GM18502 (cell line): Measurements from ENCODE around the gene ZNF438.
"Not testable (repeated sequence)": the region's sequence is repeated elsewhere in the genome, so short reads cannot be mapped to it uniquely, and the experiment has no call there.

Experiments used
- ATAC-seq: cut with Tn5 transposase; IDR thresholded peaks from one replicate; pipeline ENCODE4 v1.9.1; 2021; ENCODE audit warnings: mild to moderate bottlenecking; ENCODE audit not compliant: unreplicated experiment, poor library complexity

ZNF438 gene

DNA sequence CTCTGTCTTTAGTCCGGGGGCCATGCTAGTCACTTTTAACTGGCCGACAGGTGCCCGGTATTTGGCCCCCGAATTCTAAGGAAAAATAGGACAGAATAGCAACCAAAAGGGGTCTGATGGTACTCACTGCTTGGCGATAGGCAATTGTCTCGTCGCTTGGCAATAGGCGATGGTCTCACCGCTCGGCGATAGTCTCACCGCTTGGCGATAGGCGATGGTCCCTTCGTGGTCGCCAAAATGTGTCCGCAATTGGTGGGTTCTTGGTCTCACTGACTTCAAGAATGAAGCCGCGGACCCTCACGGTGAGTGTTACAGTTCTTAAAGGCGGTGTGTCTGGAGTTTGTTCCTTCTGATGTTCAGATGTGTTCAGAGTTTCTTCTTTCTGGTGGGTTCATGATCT lies 130.2 kb downstream of the ZNF438 start:
- ATAC-seq, result not testable (repeated sequence)

DNA sequence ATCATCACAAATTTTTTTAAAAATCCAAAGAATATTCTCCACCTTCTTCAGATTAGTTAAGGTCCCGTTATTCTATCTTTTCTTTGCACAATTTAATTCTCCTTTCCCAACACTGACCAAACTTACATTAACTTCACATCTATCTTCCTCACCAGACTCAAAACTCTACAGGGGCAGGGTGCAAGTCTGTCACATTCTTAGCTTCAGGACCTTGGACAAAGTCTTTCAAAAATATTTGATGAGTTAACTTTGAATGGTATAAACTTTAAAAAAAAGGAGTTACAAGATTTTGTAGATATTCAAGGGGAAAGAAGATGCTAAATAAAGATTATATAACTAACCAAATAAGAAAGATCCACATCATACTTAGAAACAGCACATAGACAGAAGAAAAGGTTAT lies 132.7 kb downstream of the ZNF438 start:
- no peak for ATAC-seq

DNA sequence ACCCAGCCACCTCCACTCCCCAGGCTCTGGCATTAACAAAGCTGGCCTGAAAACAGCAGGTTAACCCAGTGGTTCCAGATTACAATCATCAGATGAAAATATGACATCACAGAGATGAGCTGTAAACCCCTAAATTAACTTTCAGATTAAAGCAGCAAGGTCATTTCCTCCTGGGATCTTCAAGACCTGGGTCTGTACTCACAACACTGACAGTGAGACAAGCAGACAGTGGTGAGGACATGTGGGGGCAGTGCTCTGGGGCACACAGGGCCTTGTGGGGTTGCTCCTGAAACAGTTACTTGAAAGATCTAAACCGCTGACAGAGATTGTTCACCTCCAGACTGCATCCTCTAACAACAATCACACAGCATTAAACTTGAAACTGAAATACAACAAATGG lies 134.1 kb downstream of the ZNF438 start:
- no peak for ATAC-seq

DNA sequence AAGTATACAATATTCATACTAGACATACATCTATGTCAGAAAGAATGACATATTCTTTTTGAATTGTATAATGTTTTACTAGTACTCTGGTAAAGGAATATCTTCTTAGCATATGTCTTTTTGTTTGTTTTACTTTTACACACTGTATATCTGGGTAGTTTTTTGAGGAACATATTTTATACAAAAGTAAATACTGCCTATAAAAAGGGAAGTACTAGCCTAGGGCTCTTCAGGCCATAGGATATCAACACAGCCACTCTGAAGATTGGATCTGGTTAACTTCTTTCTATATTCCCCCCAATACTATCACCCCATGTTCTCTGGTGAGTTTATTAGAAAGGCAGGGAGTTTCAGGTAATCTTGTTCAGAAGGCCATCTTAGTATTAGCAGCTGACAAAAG lies 134.6 kb downstream of the ZNF438 start:
- no peak for ATAC-seq

DNA sequence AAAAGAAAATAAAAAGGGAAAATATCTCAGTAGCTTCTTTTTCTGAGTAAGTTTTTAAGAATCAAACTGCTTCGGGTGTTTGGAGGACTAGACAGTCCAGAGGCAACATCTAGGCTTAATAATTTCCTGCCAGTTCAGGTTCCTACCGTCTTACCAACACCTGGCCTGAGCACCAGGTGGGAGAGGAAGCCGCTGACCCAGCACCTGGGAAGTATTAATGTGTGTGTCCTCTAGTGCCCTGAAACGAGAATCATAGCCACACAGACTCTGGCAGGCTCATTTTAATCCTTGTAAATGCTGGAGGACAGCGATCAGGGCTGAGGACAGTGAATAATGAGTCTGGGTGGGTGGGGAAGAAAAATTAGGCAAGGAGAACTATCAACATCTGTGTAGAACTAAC lies 137.4 kb downstream of the ZNF438 start:
- no peak for ATAC-seq

DNA sequence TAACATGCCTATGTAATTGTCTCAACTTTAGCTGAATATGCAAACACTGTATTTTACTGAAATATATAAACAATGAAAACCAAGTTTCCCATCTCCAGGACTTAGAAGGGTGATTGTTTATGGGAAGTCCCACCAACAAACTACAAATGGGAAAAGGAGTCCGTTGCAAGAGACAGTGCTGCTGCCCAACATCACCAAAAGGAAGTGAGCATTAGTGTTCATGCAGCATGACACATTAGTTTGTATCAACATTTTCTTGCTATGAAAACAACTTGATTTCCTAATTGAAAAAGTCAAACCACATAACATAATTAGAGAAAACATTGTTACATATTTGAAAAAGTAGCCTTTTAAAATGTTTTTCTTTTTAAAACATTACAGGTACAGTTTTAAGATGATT lies 138.5 kb downstream of the ZNF438 start:
- no peak for ATAC-seq

DNA sequence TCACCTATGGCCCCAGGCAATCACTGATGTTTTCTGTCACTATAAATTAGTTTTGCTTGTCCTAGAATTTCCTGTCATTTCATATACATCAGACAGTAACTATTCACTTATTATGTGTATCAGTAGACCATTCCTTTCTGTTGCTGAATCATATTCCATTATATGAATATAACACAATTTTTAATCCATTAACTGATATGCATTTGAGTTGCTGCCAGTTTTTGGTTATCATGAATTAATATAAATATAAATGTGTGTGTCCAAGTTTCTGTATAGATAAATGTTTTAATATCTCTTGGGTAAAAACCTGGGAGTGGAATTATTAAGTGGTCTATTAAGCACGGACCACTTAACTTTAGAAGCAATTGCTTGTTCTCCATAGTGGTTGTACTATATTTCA lies 143.8 kb downstream of the ZNF438 start:
- no peak for ATAC-seq

DNA sequence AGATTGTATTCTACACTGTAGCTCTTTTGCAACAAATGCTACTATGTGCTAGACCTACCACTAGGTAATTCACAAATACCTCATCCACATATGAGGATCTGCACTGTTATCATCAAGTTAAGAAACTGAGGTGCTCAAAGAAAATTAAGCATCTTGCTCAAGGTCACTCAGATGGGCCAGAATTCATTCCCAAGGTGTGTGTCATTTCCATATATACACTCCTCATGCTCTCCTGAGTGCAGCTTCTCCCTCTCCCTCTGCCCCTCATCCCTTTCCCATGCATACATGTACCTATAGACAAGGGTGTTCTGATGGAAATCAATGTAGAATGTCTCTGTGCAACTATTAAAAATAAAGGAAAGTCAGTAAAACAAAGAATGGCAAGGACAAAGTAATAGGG lies 146.2 kb downstream of the ZNF438 start:
- ATAC-seq, result no peak

DNA sequence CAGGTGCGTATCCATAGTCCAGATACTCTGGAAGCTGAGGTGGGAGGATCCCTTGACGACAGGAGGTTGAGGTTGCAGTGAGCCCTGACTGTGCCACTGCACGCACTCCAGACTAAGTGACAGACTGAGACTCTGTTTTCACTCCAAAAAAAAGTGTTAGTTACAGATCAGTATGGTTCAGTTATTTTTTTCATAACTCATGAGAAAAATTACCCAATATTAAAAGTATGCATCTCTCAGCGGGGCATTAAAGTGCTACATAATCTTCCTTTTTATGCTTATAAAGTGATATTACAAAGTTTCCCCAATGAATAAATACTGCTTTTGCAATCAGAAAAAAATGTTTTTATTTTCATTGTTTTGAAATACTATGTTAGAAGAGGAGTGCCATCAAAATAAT lies 147.9 kb downstream of the ZNF438 start:
- no peak for ATAC-seq

DNA sequence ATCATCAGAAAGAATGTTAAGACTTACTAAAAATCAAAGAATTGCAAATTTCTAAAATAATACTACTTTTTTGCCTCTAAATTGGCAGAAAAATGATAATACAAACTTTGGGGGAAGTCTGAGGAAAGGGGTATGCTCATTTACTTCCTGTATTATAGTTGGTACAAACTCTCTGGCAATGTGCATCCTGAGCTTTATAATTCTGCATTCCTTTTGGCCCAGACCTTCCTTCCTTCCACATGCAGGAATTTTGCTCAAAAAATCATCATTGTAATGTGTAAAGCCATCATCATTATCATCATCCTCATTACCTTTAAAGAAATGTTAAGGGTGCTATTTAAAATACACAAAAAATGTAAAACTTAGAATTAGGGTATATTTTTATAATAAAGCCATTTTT lies 148.5 kb downstream of the ZNF438 start:
- ATAC-seq, result no peak

DNA sequence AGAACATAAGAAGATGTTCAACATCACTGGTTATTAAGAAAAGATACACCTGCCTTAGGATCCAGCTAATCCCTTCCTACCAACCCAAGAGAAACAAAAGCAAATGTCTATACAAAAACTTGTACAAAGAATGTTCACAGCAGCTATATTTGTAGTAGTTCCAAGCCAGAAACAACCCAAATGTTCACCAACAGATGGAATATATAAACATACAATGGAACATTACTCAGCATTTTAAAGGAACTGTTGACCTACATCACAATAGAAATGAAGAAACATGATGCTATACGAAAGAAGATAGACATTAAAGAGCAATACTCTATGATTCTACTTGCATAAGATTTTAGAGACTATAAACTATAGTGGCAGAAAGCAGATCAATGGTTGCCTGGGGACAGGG lies 149.4 kb downstream of the ZNF438 start:
- ATAC-seq, result no peak

DNA sequence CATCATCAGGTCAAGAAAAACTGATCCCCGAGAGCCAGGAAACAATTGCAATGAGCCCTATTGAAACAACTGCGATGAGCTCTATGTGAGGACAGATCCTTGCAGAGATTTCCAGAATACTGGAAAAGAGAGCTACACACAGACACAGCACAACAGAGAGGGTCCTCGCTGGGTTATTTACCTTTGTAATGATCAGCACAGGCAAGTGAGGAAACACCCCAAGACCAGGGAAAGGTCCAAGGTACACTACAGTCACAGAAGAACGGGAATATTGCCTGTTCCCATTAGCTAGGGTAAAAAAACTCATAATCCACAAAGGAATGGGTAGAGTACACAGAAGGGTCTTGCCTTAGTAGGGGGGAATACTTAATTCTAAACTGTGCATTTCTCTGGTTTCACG lies 152.7 kb downstream of the ZNF438 start:
- no peak for ATAC-seq

DNA sequence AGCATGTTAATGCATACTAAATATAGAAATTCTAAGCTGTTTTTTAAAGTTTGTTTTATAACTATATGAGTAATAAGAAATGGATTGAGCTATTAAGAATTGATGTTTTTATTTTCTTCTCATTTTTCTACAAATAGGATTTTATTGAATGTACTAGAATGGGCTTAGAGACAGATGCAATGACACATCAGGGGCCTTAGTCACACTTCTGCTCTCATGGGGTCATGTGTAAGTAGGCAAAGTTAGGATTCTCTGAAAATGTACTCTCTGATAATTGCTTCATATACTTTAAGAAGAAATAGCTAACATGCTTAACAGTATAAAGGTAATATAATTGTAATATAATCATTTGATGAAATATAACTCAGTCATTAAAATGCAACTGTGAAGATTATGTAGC lies 154.6 kb downstream of the ZNF438 start:
- no peak for ATAC-seq

DNA sequence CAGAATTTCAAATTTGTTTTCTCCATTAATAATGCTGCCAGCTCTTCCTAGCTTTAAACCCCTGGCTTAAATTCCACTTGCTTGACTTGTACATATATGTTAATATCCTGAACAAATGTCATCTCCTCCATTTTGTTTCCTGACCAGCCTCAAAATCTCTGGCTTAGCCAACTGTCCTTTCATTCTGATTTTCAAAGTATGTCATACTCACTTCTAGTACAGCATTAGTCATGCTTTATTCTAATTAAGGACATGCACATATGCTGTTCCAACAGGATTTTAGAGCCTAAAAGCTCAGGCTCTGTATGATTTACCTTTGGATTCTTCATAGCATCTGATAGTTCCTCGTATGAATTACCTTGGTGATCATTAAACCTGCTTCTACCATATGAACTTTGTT lies 158.3 kb downstream of the ZNF438 start:
- ATAC-seq, result no peak

DNA sequence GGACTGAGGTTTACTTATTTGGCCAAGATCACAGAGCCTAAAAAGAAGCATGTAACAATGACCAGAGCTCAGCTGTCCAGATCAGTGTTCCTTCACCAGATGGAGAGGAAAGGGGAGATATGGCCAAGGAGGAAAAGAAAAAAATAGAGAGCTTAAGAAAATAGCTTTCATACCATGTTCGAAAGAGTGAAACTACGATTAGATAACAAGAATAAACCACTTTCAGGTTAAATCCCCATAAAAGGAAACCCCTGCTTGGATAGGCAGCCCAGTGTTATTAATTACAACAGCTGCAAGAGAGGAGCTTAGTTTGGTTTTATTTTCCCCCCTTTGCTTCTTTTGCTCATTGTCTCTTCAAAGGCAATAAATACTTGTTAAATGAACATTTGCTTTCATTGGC lies 160.8 kb downstream of the ZNF438 start:
- ATAC-seq, result no peak

DNA sequence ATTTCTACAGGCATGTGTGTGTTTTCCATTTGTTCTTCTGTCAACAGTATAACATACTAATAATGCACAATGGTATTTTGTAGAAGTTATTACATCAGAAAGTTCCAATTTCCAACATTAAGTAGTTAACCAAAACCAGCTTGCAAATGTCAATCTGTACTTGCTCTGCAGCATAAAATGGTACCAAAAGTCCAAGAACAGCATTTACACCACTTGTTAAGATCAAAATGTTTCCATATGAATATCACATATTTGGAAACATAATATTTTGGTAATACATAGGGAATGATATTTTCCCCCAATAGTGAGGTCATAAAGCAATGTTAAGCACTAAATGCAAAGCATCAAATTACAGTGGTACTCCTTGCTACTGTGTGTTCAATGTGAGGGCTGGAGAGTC lies 162.1 kb downstream of the ZNF438 start:
- ATAC-seq, result no peak

DNA sequence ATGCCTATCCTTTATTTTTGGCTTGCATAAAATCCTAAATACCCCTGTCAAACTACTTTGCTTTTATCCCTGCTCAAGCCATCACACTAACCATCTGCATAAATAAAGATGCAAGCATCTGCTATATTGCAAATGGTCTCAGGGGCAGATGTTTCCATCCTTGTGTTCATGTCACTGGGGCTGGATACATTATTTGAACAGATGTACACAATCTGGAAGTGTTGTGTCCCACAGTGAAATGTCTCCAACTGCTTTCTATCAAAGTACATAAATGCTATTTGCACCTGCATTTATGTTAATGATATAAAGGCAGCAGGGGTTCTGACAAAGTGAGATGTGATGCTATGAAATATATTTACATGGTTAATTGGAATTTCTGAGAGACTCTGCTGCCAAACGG lies 163.1 kb downstream of the ZNF438 start:
- no peak for ATAC-seq

DNA sequence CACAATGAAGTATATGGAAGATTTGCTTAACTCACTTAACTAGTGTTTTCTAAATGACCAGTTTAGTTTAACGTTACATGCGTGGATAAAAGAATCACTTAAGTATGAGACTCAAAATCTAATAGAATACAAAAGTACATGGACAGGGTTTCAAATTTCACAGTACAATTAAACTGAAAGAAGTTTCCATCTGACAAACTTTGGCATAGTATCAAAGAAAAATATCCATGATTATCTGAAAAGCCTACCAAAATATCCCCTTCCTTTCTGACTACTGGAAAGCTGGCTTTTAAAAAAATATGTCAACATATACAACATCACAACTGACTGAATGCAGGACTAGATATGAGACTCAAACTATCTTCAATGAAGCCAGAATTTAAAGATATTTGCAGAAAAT lies 164.8 kb downstream of the ZNF438 start:
- ATAC-seq, result no peak

DNA sequence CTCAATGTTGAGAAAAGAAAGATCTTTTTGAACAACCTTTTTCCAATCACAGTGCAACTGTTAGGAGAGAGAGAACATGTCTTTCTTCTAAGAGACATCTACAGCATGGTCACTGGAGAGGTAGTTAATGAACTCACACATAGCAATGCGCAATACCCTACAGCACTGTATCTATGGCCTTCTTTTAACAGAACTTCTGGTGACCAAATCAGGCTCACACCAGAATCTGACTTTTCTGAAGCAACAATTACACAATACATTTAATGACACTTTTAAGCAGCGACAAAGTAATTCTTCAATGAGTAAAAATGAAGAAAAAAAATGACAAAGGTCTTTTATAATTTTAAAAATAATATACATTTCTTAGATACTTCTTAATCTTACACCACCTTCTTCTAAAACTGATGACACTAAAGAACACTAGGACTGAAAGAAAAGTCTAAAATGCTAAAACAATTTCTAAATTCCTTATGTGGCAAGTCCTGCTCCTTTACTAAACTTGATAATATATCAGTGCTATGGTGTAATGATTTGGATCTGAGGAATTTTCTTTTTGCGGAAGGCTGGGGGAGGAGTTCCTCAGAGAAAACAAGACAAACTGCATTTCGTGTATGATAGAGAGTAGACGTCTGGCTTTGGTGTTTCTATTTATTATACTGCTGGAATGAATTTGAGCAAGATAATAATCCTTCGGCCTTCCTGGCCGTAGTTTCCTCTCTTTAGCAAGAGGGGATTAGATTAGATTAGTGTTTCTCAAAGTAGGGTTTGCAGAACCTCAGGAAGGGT lies 166.3 kb downstream of the ZNF438 start:
- no peak for ATAC-seq

DNA sequence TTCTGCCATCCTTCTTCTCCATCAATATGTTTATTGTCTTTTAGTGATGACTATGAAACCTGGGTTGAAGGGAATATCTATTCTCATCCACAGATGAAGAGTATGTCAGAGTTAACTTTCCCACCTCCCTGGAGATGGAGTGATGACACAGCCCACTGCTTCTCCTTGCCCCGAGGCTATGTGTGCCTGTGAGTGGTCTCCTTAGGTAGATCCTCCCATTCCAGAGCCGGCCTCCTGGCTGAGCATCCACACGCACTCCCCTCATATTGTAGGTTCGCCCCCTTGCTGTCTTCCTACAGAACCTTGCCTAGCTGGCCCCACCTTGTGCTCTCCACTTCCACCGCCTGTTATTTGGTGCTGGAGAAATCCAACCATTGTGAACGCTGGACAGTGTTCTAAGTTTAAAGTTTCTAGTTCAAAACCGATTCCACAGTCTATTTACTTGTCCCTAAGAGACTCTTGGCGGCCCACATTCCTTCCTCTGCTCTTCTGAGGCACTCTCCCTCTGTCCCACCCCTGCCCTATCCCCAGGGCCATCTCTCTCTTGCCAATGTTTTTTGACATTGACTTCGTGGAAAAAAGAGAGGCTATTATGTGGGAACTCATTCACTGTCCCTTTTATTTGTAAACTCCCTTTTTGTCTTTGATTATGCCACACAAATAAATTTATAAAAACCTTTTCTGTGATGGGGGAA lies 168.0 kb downstream of the ZNF438 start:
- no peak for ATAC-seq

DNA sequence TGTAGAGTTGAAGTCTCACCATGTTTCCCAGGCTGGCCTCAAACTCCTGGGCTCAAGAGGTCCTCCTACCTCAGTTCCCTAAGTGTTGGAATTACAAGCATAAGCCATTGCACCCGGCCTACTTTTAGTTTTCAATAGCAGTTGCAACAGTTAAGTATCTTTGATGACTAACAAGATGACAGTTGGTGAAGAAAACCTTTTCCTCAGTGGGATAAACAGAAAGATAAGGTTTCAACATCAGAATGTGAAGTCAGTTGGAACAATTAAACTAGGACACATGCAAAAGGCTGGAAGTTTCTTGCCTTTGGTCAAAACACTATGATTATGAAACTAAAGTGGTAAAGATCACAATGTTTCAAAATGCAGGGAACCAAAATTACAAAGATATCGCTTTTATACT lies 169.2 kb downstream of the ZNF438 start:
- no peak for ATAC-seq

DNA sequence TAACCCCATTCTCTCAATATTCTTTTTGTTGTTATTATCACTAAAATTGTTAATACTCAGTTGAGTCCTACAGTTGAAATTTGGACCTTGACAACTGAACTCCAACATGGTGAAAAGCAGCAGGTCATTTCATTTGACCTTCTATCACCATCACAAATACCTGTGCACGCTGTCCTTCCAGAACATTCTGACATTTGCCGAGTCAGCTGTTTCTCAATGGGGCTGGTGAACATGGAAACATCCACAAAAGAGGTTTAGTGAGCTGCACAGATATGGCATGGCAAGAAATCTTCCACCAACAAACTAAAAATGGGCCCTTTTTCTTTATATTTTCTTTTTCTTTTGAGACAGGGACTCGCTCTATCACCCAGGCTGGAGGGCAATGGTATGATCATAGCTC lies 169.7 kb downstream of the ZNF438 start:
- ATAC-seq, result no peak
